ENCODE measurements around the gene TMEM114.

The TMEM114 gene

GRCh38 chr16:8622315-8622656 lies 32.0 kb upstream of the TMEM114 start:
- H3K4me3 ChIP-seq (ENCODE audit: low read depth, low read length): peak overlapping the region; percentile 60
- TF ChIP-seq CTCF (IDR thresholded peaks at IDR 0.05; ENCODE audit: borderline replicate concordance, insufficient read depth, low read depth, low read length): no peak

- H3K4me3 ChIP-seq (ENCODE audit: low read depth, low read length): peak within 1 kb of the TSS; percentile 60
- TF ChIP-seq CTCF (IDR thresholded peaks at IDR 0.05; ENCODE audit: borderline replicate concordance, insufficient read depth, low read depth, low read length): no peak
These were observed 31.4 kb upstream of the TMEM114 start, which contains the start of gene METTL22 for GRCh38 chr16:8621572-8622314. TSS of gene METTL22 (plus strand) at chr16:8621698. CDS start at chr16:8625666, 3,968 bp downstream.

- no peak for TF ChIP-seq CTCF (IDR thresholded peaks at IDR 0.05; ENCODE audit: borderline replicate concordance, insufficient read depth, low read depth, low read length)
- peak overlapping the region; percentile 60 for H3K4me3 ChIP-seq (ENCODE audit: low read depth, low read length)
These were observed 30.9 kb upstream of the TMEM114 start for GRCh38 chr16:8621222-8621571.

GRCh38 chr16:8620535-8620934 lies 30.2 kb upstream of the TMEM114 start:
- TF ChIP-seq CTCF (IDR thresholded peaks at IDR 0.05; ENCODE audit: borderline replicate concordance, insufficient read depth, low read depth, low read length): no peak
- H3K4me3 ChIP-seq (ENCODE audit: low read depth, low read length): no peak overlapping the region

- no peak overlapping the region for H3K4me3 ChIP-seq (ENCODE audit: low read depth, low read length)
- TF ChIP-seq CTCF (IDR thresholded peaks at IDR 0.05; ENCODE audit: borderline replicate concordance, insufficient read depth, low read depth, low read length): no peak
These were observed 29.5 kb upstream of the TMEM114 start for GRCh38 chr16:8619671-8620370.

- H3K4me3 ChIP-seq (ENCODE audit: low read depth, low read length): no peak overlapping the region
- no peak for TF ChIP-seq CTCF (IDR thresholded peaks at IDR 0.05; ENCODE audit: borderline replicate concordance, insufficient read depth, low read depth, low read length)
These were observed 24.2 kb upstream of the TMEM114 start for GRCh38 chr16:8614435-8615029.
